Osteoblast (primary cell): ENCODE data around the gene LYST. TPM values are rescaled to one million over a fixed set of nuclear protein-coding genes. Genes with fewer than 3 reads are reported as not detected.

Source experiments
- DNase-seq: peaks from one replicate; pipeline ENCODE4 v3.0.0; 2011; ENCODE audit warnings: low spot score, mixed read lengths; ENCODE audit not compliant: insufficient read length; ENCODE audit errors: missing footprints
- H2AFZ ChIP-seq: 2 replicates; pipeline ENCODE4 v1.6.0; 2011; ENCODE audit warnings: mild to moderate bottlenecking, low read length
- H3K27ac ChIP-seq: 2 replicates; pipeline ENCODE4 v1.5.1; 2011; ENCODE audit warnings: mild to moderate bottlenecking, low read depth, low read length, moderate library complexity
- H3K27me3 ChIP-seq: 2 replicates; pipeline ENCODE4 v1.6.0; 2012; ENCODE audit warnings: mild to moderate bottlenecking, control low read depth, inconsistent platforms, low read length, moderate library complexity; ENCODE audit not compliant: insufficient read depth
- H3K36me3 ChIP-seq: 2 replicates; pipeline ENCODE4 v1.5.1; 2011; ENCODE audit warnings: mild to moderate bottlenecking, low read length, control low read depth, moderate library complexity; ENCODE audit not compliant: insufficient read depth
- H3K4me1 ChIP-seq: 2 replicates; pipeline ENCODE4 v1.5.1; 2011; ENCODE audit warnings: mild to moderate bottlenecking, low read length, control low read depth, moderate library complexity; ENCODE audit not compliant: insufficient read depth
- H3K4me2 ChIP-seq: 2 replicates; pipeline ENCODE4 v1.6.0; 2011; ENCODE audit warnings: mild to moderate bottlenecking, low read length; ENCODE audit not compliant: insufficient read depth
- H3K4me3 ChIP-seq: fragments of 200-600 bp; sonication (generic); 3 replicates; pipeline ENCODE4 v1.5.1; 2012; ENCODE audit warnings: mild to moderate bottlenecking, low read length, inconsistent platforms; ENCODE audit not compliant: insufficient read depth
- H3K79me2 ChIP-seq: 2 replicates; pipeline ENCODE4 v1.6.0; 2012; ENCODE audit warnings: mild to moderate bottlenecking, low read length, control low read depth, inconsistent platforms; ENCODE audit not compliant: insufficient read depth
- H3K9me3 ChIP-seq: 2 replicates; pipeline ENCODE4 v1.5.1; 2011; ENCODE audit warnings: low read depth, low read length, control low read depth
- H4K20me1 ChIP-seq: 2 replicates; pipeline ENCODE4 v1.6.0; 2012; ENCODE audit warnings: mild to moderate bottlenecking, low read length, control low read depth; ENCODE audit not compliant: insufficient read depth
- CTCF ChIP-seq: IDR thresholded peaks from 2 replicates; pipeline ENCODE4 v1.5.1; 2011; ENCODE audit warnings: mild to moderate bottlenecking, low read depth, low read length, moderate library complexity; ENCODE audit errors: extremely low read depth
- total RNA-seq: library from RNA; depleted of rRNA; stranded (reverse); fragments of >200 nt; gene quantifications from 2 replicates; pipeline ENCODE4 v1.2.3, GENCODE V29; 2012

Gene LYST
- total RNA-seq, 1 donor: 63.0 TPM

DNA sequence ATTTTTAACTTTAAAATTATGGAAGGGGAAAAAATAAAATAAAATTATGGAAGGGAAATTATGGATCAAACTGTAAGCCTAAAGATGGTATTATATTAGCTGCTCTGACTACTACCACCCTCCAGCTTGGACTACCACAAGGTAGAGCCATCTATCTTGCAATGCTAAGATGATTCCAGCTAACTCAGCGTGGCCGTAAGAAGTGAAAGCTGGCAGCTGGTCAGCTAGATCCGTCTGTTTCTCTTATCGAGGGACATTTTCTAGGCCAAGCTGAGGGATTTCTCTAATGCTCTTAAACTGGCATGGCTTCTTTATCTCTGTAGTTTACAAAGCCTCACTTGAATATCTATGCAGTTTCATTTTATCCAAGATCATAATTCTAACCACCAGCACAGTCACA is 31.5 kb downstream of the LYST start:
- Histone ChIP-seq H3K4me1 (no peaks in the 10 kb centered on the region), H3K4me2 (peak overlapping the region; percentile 73), H3K9me3 (no peaks in the 10 kb centered on the region), H3K27ac (no peak overlapping the region), H3K79me2 (peaks cover 53% of the 10 kb centered on the region), H3K4me3 (peak overlapping the region; percentile 40), H3K36me3 (no peaks in the 10 kb centered on the region), H2AFZ (peak overlapping the region; percentile 19), H3K27me3 (no peaks in the 10 kb centered on the region), H4K20me1 (no peaks in the 10 kb centered on the region)
- no peak for DNase-seq
- TF ChIP-seq CTCF: no peak

DNA sequence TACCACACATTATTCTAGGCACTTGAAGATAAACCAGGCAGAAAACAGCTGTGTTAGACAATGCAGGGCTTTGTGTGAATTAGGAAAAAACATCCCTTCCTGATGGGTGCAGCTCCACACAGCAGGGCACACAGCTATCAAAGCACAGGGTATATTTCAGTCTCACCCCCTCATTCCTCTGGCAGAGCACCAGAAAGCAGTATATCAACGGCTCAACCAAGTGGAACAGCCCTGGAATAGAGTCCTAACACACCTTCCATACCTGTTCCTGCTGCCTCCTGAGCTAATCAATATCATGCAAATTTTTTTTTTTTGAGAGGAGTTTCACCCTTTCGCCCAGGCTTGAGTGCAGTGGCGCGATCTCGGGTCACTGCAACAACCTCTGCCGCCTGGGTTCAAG is 32.1 kb downstream of the LYST start:
- H3K27me3 ChIP-seq: no peaks in the 10 kb centered on the region
- H3K79me2 ChIP-seq: peaks cover 48% of the 10 kb centered on the region
- no peak overlapping the region for H3K4me2 ChIP-seq
- no peak for DNase-seq
- H3K4me1 ChIP-seq: no peaks in the 10 kb centered on the region
- H3K4me3 ChIP-seq: no peak overlapping the region
- peaks cover 3% of the 10 kb centered on the region for H3K36me3 ChIP-seq
- H4K20me1 ChIP-seq: no peaks in the 10 kb centered on the region
- H3K9me3 ChIP-seq: no peaks in the 10 kb centered on the region
- TF ChIP-seq CTCF: no peak
- no peak overlapping the region for H2AFZ ChIP-seq
- no peak overlapping the region for H3K27ac ChIP-seq

GRCh38 chr1:235832011-235832410 is 34.7 kb downstream of the LYST start:
- no peak overlapping the region for H3K4me3 ChIP-seq
- H3K4me1 ChIP-seq: no peaks in the 10 kb centered on the region
- no peaks in the 10 kb centered on the region for H4K20me1 ChIP-seq
- no peak overlapping the region for H3K27ac ChIP-seq
- no peaks in the 10 kb centered on the region for H3K9me3 ChIP-seq
- no peak for TF ChIP-seq CTCF
- no peak for DNase-seq
- H2AFZ ChIP-seq: no peak overlapping the region
- H3K27me3 ChIP-seq: no peaks in the 10 kb centered on the region
- H3K79me2 ChIP-seq: peaks cover 31% of the 10 kb centered on the region
- peaks cover 3% of the 10 kb centered on the region for H3K36me3 ChIP-seq
- H3K4me2 ChIP-seq: no peak overlapping the region

DNA sequence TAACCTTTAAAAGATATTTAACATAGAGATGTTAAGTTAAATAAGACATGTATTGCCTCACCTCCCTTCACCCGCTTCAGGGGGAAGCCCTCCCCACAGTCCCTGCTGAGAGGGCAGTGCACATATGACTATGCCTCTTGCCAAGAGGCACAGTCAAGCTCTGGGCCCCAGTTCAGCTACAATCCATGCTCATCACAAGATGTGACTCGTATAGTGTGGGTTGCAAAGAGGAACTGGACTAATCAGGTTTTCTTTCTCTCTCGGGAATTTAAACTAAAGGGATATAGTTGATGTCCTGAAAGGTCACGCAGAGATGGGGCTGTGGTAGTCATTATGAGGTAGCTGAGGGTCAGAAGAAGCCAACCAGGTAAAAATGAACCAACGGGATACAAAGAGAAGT is 35.6 kb downstream of the LYST start:
- Histone ChIP-seq H2AFZ (no peak overlapping the region), H3K79me2 (peaks cover 22% of the 10 kb centered on the region), H4K20me1 (no peaks in the 10 kb centered on the region), H3K27me3 (no peaks in the 10 kb centered on the region), H3K4me1 (no peaks in the 10 kb centered on the region), H3K27ac (peak overlapping the region; percentile 66), H3K36me3 (peaks cover 3% of the 10 kb centered on the region), H3K9me3 (no peaks in the 10 kb centered on the region), H3K4me3 (no peak overlapping the region), H3K4me2 (peak overlapping the region; percentile 61)
- DNase-seq: no peak
- TF ChIP-seq CTCF: no peak
